Brain microvascular endothelial cell (primary cell): ENCODE results near the gene RAC2.

Source experiments
- DNase-seq: peaks from one replicate; pipeline ENCODE4 v3.0.0-alpha.2; 2020
- H3K27ac ChIP-seq: fragments of 250-450 bp; sonication (Bioruptor Pico); 2 replicates; pipeline ENCODE4 v1.5.1; 2020; ENCODE audit warnings: mild to moderate bottlenecking, moderate library complexity
- H3K27me3 ChIP-seq: fragments of 250-450 bp; sonication (Bioruptor Pico); replicated peaks from 2 replicates; pipeline ENCODE4 v1.5.1; 2020; ENCODE audit warnings: mild to moderate bottlenecking
- H3K36me3 ChIP-seq: fragments of 250-450 bp; sonication (Bioruptor Pico); replicated peaks from 2 replicates; pipeline ENCODE4 v1.5.1; 2020; ENCODE audit warnings: mild to moderate bottlenecking
- H3K4me3 ChIP-seq: 2 replicates; pipeline ENCODE4 v1.5.1; 2011; ENCODE audit warnings: low read depth, mild to moderate bottlenecking, control low read depth, low read length, moderate library complexity
- CTCF ChIP-seq: IDR thresholded peaks from 2 replicates; pipeline ENCODE4 v1.5.1; 2011; ENCODE audit warnings: low read depth, mild to moderate bottlenecking, moderate library complexity, low read length, control low read depth, inconsistent platforms; ENCODE audit errors: missing control alignments
- in situ Hi-C: cut with HindIII; loops from 2 replicates; pipeline ENCODE4 v1.10.0; 2017; ENCODE audit warnings: low sequenced_read_pairs, low pct_ligation_motif_present

RAC2 gene

GRCh38 chr22:37184380-37184755, 59.7 kb downstream of the RAC2 start:
- H3K36me3 ChIP-seq: no peaks in the 10 kb centered on the region
- in situ Hi-C loops: no loop called here
- TF ChIP-seq CTCF: no peak
- no peak overlapping the region for H3K4me3 ChIP-seq
- no peak for DNase-seq
- no peak overlapping the region for H3K27ac ChIP-seq
- no peaks in the 10 kb centered on the region for H3K27me3 ChIP-seq

GRCh38 chr22:37183432-37184379, 60.4 kb downstream of the RAC2 start:
- TF ChIP-seq CTCF: no peak
- Histone ChIP-seq H3K27ac (no peak overlapping the region), H3K36me3 (no peaks in the 10 kb centered on the region), H3K4me3 (no peak overlapping the region), H3K27me3 (no peaks in the 10 kb centered on the region)
- no peak for DNase-seq
- in situ Hi-C loops: no loop called here

- H3K36me3 ChIP-seq: no peaks in the 10 kb centered on the region
- H3K27me3 ChIP-seq: no peaks in the 10 kb centered on the region
- H3K27ac ChIP-seq: no peak overlapping the region
- in situ Hi-C loops: no loop called here
- no peak overlapping the region for H3K4me3 ChIP-seq
- DNase-seq: no peak
- TF ChIP-seq CTCF: no peak
These were observed 61.2 kb downstream of the RAC2 start for GRCh38 chr22:37182949-37183245.

GRCh38 chr22:37182101-37182948, 61.7 kb downstream of the RAC2 start:
- Histone ChIP-seq H3K27ac (no peak overlapping the region), H3K27me3 (no peaks in the 10 kb centered on the region), H3K36me3 (no peaks in the 10 kb centered on the region), H3K4me3 (no peak overlapping the region)
- in situ Hi-C loops: no loop called here
- no peak for DNase-seq
- TF ChIP-seq CTCF: no peak

- H3K27me3 ChIP-seq: no peaks in the 10 kb centered on the region
- H3K36me3 ChIP-seq: no peaks in the 10 kb centered on the region
- H3K27ac ChIP-seq: no peak overlapping the region
- DNase-seq: no peak
- no peak for TF ChIP-seq CTCF
- H3K4me3 ChIP-seq: no peak overlapping the region
- in situ Hi-C loops: no loop called here
These were observed 62.4 kb downstream of the RAC2 start for GRCh38 chr22:37181681-37182080.
